ENCODE results near the gene RILPL2.
"Not testable (repeated sequence)": the region's sequence is repeated elsewhere in the genome, so short reads cannot be mapped to it uniquely, and the experiment has no call there.

Gene RILPL2, protein sequence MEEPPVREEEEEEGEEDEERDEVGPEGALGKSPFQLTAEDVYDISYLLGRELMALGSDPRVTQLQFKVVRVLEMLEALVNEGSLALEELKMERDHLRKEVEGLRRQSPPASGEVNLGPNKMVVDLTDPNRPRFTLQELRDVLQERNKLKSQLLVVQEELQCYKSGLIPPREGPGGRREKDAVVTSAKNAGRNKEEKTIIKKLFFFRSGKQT

DNA sequence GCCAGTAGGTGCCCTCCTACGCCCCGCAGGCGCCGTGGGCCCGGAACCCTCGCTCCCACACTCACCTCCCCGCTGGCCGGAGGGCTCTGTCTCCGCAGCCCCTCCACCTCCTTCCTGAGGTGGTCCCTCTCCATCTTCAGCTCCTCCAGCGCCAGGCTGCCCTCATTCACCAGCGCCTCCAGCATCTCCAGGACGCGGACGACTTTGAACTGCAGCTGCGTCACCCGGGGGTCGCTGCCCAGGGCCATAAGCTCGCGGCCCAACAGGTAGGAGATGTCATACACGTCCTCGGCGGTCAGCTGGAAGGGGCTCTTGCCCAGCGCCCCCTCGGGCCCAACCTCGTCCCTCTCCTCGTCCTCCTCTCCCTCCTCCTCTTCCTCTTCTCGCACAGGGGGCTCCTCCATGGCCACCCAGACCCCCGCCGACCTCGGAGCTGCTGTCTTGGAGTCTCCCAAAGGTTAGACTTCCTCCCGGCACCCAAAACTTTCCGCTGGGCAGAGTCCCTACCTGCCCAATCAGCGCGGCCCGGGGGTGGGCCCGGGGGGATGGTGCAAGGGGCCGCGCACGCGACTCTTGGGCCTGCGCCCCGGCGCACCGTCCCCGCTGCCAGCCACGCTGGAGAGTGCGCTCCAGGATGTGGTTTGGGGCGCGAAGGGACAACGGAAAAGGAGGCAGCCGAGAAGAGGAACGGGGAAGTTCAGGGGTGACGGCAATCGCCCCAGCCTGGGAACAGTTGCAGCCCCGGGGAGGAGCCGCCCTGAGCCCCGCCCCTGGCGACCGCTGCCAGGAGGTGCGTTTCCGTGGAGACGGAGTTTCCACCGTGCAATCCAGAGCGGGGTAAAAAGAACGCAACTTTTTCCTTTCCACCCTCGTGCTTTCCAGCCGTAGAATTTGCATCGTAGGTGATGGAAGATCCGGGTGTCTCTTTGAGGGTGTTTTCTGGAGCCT lies at the start of gene RILPL2:
TSS of gene RILPL2 (minus strand) at position 668 of the 948 bp plus-strand sequence. CDS start at position 404, 264 bp downstream.
- TF ChIP-seq, protein P1, sequence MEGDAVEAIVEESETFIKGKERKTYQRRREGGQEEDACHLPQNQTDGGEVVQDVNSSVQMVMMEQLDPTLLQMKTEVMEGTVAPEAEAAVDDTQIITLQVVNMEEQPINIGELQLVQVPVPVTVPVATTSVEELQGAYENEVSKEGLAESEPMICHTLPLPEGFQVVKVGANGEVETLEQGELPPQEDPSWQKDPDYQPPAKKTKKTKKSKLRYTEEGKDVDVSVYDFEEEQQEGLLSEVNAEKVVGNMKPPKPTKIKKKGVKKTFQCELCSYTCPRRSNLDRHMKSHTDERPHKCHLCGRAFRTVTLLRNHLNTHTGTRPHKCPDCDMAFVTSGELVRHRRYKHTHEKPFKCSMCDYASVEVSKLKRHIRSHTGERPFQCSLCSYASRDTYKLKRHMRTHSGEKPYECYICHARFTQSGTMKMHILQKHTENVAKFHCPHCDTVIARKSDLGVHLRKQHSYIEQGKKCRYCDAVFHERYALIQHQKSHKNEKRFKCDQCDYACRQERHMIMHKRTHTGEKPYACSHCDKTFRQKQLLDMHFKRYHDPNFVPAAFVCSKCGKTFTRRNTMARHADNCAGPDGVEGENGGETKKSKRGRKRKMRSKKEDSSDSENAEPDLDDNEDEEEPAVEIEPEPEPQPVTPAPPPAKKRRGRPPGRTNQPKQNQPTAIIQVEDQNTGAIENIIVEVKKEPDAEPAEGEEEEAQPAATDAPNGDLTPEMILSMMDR (IDR thresholded peaks at IDR 0.05; ENCODE audit: extremely low read depth, insufficient read depth, missing control alignments) = no peak
- in situ Hi-C loops (cut with MboI; ENCODE audit: low pct_unique_long_range_greater_than_20kb, low sequenced_read_pairs, unreplicated experiment) = no loop called here
- DNase-seq (ENCODE audit: low spot score) = peak; percentile 88

DNA sequence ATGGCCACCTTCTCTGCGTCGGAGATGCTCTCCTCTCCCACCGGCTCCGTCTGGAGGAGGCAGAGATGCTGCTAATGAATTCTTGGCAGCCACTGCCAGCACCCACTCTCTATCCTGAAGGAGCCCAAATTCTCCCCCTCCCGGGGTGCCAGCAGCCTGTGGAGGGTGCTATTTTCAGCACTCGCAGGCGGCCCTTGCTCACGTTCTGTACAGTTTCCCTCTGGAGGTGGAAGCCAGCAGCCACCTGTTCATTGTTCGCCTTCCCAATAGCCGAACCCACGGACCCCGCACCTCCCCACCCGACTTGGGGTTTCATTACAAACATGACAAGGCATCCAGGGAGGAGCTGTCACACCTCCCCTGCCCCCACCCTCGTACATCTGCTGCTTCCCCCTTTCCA lies 49.3 kb upstream of the RILPL2 start:
- in situ Hi-C loops (cut with MboI; ENCODE audit: low pct_unique_long_range_greater_than_20kb, low sequenced_read_pairs, unreplicated experiment) = no loop called here
- DNase-seq (ENCODE audit: low spot score) = no peak
- TF ChIP-seq, protein P1 (IDR thresholded peaks at IDR 0.05; ENCODE audit: extremely low read depth, insufficient read depth, missing control alignments) = no peak

DNA sequence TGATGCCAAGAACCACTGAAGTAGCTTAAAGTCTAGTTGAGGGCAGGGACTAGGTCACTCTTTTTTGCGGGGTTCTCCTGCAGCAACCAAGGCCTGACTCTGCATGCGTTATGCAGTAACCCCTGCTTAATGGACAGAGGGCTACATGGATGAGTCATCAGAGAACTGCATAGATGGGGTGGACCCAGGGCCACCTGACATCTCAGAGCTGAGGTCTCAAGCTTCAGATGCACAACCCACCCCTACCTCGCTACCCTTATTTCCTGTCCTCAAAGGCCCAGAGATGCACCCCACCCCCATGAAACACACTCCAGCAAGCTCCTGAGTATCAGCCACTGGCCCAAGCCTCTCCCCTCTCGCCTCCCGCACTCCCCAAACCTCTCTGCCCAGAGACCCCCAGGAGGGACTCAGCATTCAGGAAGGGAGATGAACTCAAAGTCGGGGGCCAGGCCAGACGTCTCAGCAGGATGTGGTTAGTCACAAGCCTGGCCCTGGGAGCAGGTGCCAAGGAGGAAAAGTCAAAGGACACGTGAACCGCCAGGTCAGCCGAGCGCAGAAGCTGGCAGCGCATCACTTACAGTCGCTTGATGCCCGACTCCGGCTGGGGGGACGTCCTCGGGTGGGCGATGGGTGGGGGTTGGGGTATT lies 47.2 kb upstream of the RILPL2 start:
- in situ Hi-C loops (cut with MboI; ENCODE audit: low pct_unique_long_range_greater_than_20kb, low sequenced_read_pairs, unreplicated experiment) = no loop called here
- no peak for DNase-seq (ENCODE audit: low spot score)
- TF ChIP-seq, protein P1 (IDR thresholded peaks at IDR 0.05; ENCODE audit: extremely low read depth, insufficient read depth, missing control alignments) = no peak

DNA sequence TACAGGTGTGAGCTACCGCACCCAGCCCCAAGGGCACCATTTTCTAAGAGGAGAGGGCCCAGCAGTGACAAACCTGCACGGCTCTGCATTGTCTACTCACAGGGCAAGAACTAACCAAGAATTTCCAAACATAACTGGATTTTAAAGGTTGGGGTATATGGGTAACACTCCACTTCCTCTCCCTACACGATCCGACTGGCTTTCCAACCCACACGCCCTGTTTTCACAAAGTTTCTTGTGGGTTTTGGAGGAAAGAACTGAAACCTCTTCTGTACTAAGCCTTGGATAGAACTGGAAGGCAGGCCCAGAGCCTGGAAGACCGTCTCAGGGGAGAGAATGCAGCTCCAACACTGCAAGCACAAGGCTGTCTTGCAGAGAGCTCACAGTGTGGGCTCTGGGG lies 46.4 kb upstream of the RILPL2 start:
- no peak for DNase-seq (ENCODE audit: low spot score)
- in situ Hi-C loops (cut with MboI; ENCODE audit: low pct_unique_long_range_greater_than_20kb, low sequenced_read_pairs, unreplicated experiment) = no loop called here
- TF ChIP-seq, protein P1 (IDR thresholded peaks at IDR 0.05; ENCODE audit: extremely low read depth, insufficient read depth, missing control alignments) = no peak

DNA sequence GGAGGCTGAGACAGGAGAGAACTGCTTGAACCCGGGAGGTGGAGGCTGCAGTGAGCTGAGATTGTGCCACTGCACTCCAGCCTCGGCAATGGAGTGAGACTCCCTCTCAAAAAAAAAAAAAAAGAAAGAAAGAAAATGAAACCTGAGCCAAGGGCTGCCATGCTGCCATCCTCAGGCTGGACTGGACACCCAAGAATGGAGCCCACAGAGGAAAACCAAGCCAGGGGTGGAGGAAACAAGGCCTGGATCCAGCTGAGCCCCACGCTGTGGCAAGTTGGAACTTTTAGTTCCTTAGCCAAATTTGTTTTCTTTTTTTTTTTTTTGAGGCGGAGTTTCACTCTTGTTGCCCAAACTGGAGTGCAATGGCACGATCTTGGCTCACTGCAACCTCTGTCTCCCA lies 44.8 kb upstream of the RILPL2 start:
- in situ Hi-C loops (cut with MboI; ENCODE audit: low pct_unique_long_range_greater_than_20kb, low sequenced_read_pairs, unreplicated experiment); DNase-seq (ENCODE audit: low spot score): not testable (repeated sequence)

DNA sequence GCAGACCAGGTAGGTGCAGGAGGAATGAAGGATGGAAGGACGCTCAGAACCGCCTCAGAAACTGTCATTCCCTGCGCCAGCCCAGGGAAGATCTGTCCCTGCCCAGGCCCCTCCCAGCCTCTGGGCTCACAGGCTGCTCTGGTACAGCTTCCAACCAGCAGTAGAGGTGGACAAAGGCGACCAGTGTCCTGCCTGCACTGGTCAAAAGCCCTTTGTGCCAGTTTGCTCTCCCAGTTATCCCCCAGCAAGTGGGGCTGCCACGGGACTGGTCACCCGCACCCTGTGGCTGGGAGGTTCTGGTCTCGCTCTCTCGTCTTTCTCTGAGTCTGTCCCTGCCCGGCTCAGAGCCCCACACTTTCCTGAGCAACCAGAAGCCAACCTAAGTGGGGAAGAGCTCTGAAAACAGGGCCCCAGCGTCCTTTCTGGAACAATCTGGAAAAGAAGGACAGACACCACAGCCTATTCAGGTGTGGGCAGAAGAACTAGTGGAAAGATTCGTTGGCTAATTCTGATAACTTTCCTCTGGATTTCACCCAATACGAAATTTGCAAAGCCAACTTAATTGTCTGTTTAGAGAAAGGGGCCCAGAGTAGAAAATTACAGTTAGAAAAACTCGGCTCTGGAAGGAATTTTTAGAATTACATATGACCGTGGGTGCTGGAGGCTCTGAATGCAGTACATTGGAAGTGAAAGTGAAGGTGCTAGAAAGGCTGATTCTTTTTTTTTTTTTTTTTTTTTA lies 43.1 kb upstream of the RILPL2 start:
- TF ChIP-seq, protein P1 (IDR thresholded peaks at IDR 0.05; ENCODE audit: extremely low read depth, insufficient read depth, missing control alignments) = no peak
- in situ Hi-C loops (cut with MboI; ENCODE audit: low pct_unique_long_range_greater_than_20kb, low sequenced_read_pairs, unreplicated experiment) = no loop called here
- DNase-seq (ENCODE audit: low spot score) = no peak
